ENCODE results near the gene PHOSPHO1. TPM values are rescaled to one million over a fixed set of nuclear protein-coding genes. Genes with fewer than 3 reads are reported as not detected.

The PHOSPHO1 gene
- total RNA-seq, 1 donor, result under 0.01 TPM

DNA sequence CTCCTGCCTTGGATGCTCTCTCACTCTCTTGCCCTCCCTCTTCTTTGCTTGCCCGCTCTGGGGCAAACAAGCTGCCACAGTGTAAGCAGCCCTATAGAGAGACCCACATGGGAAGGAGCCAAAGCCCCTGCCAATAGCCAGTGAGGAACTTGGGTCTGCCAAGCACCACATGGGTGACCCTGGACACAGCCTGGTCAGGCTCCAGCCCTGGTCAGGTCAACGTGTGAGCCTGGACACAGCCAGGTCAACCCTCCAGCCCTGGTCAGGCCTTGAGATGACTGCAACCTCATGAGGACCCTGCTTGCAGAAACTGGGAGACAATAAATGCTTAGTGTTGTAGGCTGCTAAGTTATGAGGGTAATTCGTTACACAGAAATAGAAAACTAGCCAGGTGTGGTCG, 14.3 kb upstream of the PHOSPHO1 start:
- no peak overlapping the region for H3K4me3 ChIP-seq (ENCODE audit: low read depth, low read length)
- DNase-seq (ENCODE audit: low read depth), result no peak
- TF ChIP-seq CTCF (IDR thresholded peaks at IDR 0.05; ENCODE audit: insufficient read depth, low read depth, low read length), result no peak

DNA sequence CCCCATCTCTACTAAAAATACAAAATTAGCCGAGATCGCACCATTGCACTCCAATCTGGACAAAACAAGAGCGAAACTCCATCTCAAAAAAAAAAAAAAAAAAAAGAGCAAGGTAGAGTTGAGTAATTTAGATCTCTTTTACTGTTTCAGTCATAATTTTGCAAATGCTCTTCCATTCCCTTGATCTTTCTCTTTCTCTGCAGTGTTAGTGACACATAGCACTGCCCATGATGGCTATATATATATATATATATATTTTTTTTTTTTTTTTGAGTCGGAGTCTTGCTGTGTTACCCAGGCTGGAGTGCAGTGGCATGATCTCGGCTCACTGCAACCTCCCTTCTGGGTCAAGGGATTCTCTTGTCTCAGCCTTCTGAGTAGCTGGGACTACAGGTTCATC, 12.2 kb upstream of the PHOSPHO1 start:
- no peak for TF ChIP-seq CTCF (IDR thresholded peaks at IDR 0.05; ENCODE audit: insufficient read depth, low read depth, low read length)
- DNase-seq (ENCODE audit: low read depth), result no peak
- H3K4me3 ChIP-seq (ENCODE audit: low read depth, low read length), result no peak overlapping the region

- TF ChIP-seq CTCF (IDR thresholded peaks at IDR 0.05; ENCODE audit: insufficient read depth, low read depth, low read length), result no peak
- DNase-seq (ENCODE audit: low read depth), result no peak
- H3K4me3 ChIP-seq (ENCODE audit: low read depth, low read length), result no peak overlapping the region
These were observed 11.3 kb upstream of the PHOSPHO1 start for GRCh38 chr17:49241692-49242397.

DNA sequence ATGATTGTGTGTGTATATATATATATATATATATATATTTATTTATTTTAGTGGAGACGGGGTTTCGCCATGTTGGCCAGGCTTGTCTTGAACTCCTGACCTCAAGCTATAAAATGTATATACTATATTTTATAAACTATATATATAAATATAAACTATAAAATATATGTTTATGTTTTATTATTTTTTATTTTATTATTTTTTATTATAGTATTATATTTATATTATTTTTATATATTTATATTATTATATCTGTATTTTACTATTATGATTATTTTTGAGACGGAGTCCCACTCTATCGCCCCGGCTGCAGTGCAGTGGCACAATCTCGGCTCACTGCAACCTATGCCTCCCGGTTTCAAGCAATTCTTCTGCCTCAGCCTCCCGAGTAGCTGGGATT, 10.5 kb upstream of the PHOSPHO1 start:
- no peak for TF ChIP-seq CTCF (IDR thresholded peaks at IDR 0.05; ENCODE audit: insufficient read depth, low read depth, low read length)
- H3K4me3 ChIP-seq (ENCODE audit: low read depth, low read length), result no peak overlapping the region
- DNase-seq (ENCODE audit: low read depth), result no peak

GRCh38 chr17:49240619-49241018, 10.0 kb upstream of the PHOSPHO1 start:
- DNase-seq (ENCODE audit: low read depth), result no peak
- no peak for TF ChIP-seq CTCF (IDR thresholded peaks at IDR 0.05; ENCODE audit: insufficient read depth, low read depth, low read length)
- H3K4me3 ChIP-seq (ENCODE audit: low read depth, low read length), result no peak overlapping the region

DNA sequence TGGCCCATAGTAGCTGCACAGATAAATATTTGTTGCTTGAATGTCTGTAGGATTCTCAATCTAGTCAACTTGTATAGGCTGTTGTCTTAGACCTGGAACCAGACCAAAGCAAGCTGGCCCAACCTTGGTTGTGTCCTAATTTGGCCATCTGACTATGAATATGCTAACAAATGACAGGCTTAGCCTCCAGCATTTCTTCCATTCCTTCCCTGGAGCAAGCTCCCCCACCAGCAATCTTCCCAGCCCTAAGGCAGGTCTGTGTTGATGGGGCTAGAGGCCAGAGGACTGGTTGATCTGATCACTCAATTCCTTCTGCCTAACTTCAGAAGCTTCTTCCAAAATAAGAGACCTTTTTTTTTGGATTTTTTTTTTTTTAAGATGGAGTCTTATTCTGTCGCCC, 9.4 kb upstream of the PHOSPHO1 start:
- no peak overlapping the region for H3K4me3 ChIP-seq (ENCODE audit: low read depth, low read length)
- TF ChIP-seq CTCF (IDR thresholded peaks at IDR 0.05; ENCODE audit: insufficient read depth, low read depth, low read length), result no peak
- DNase-seq (ENCODE audit: low read depth), result no peak

- no peak for TF ChIP-seq CTCF (IDR thresholded peaks at IDR 0.05; ENCODE audit: insufficient read depth, low read depth, low read length)
- no peak for DNase-seq (ENCODE audit: low read depth)
- H3K4me3 ChIP-seq (ENCODE audit: low read depth, low read length), result no peak overlapping the region
These were observed 5.3 kb upstream of the PHOSPHO1 start for GRCh38 chr17:49235896-49236295.
